GM21723 (cell line): ENCODE results near the gene OLR1.
"Not testable (repeated sequence)": the region's sequence is repeated elsewhere in the genome, so short reads cannot be mapped to it uniquely, and the experiment has no call there.

Experiments used
- ATAC-seq: cut with Tn5 transposase; IDR thresholded peaks from one replicate; pipeline ENCODE4 v1.9.1; 2021; ENCODE audit warnings: mild to moderate bottlenecking, moderate library complexity; ENCODE audit not compliant: unreplicated experiment

Gene OLR1

GRCh38 chr12:10171973-10172728 is at the start of gene OLR1:
Gene OLR1 (minus strand): TSS chr12:10172132. CDS start chr12:10172077, 55 bp downstream.
- ATAC-seq, result no peak

GRCh38 chr12:10220398-10221077 is 48.6 kb upstream of the OLR1 start:
- no peak for ATAC-seq

GRCh38 chr12:10218021-10218420 is 46.1 kb upstream of the OLR1 start:
- no peak for ATAC-seq

- ATAC-seq, result not testable (repeated sequence)
Observed at GRCh38 chr12:10215946-10216345, 44.0 kb upstream of the OLR1 start.

GRCh38 chr12:10215436-10215835 is 43.5 kb upstream of the OLR1 start:
- ATAC-seq, result no peak

- ATAC-seq, result no peak
Observed at GRCh38 chr12:10214895-10215267, 42.9 kb upstream of the OLR1 start.

GRCh38 chr12:10214136-10214894 is 42.4 kb upstream of the OLR1 start:
- ATAC-seq, result no peak

GRCh38 chr12:10213168-10214135 is 41.5 kb upstream of the OLR1 start:
- ATAC-seq, result peak; percentile 43

GRCh38 chr12:10212739-10213131 is 40.8 kb upstream of the OLR1 start, which contains the start of gene GABARAPL1:
Gene GABARAPL1 (plus strand): TSS chr12:10212877. CDS start chr12:10213130, 253 bp downstream.
- peak; percentile 74 for ATAC-seq

GRCh38 chr12:10211940-10212738 is 40.2 kb upstream of the OLR1 start:
- peak; percentile 69 for ATAC-seq

- ATAC-seq, result no peak
Observed at GRCh38 chr12:10211101-10211939, 39.4 kb upstream of the OLR1 start.

GRCh38 chr12:10210225-10210624 is 38.3 kb upstream of the OLR1 start:
- ATAC-seq, result no peak

GRCh38 chr12:10207136-10207535 is 35.2 kb upstream of the OLR1 start:
- ATAC-seq, result no peak

GRCh38 chr12:10205220-10205807 is 33.4 kb upstream of the OLR1 start:
- no peak for ATAC-seq

- not testable (repeated sequence) for ATAC-seq
Observed at GRCh38 chr12:10204495-10204894, 32.6 kb upstream of the OLR1 start.

- no peak for ATAC-seq
Observed at GRCh38 chr12:10197879-10198278, 25.9 kb upstream of the OLR1 start.

- peak; percentile 94 for ATAC-seq
Observed at GRCh38 chr12:10196210-10196609, 24.3 kb upstream of the OLR1 start.

GRCh38 chr12:10194160-10194670 is 22.3 kb upstream of the OLR1 start:
- ATAC-seq, result no peak
